GM21723 (cell line): ENCODE data around the gene RPL39L.
"Not testable (repeated sequence)": the region's sequence is repeated elsewhere in the genome, so short reads cannot be mapped to it uniquely, and the experiment has no call there.

Source experiments
- ATAC-seq: cut with Tn5 transposase; IDR thresholded peaks from one replicate; pipeline ENCODE4 v1.9.1; 2021; ENCODE audit warnings: mild to moderate bottlenecking, moderate library complexity; ENCODE audit not compliant: unreplicated experiment

RPL39L gene

DNA sequence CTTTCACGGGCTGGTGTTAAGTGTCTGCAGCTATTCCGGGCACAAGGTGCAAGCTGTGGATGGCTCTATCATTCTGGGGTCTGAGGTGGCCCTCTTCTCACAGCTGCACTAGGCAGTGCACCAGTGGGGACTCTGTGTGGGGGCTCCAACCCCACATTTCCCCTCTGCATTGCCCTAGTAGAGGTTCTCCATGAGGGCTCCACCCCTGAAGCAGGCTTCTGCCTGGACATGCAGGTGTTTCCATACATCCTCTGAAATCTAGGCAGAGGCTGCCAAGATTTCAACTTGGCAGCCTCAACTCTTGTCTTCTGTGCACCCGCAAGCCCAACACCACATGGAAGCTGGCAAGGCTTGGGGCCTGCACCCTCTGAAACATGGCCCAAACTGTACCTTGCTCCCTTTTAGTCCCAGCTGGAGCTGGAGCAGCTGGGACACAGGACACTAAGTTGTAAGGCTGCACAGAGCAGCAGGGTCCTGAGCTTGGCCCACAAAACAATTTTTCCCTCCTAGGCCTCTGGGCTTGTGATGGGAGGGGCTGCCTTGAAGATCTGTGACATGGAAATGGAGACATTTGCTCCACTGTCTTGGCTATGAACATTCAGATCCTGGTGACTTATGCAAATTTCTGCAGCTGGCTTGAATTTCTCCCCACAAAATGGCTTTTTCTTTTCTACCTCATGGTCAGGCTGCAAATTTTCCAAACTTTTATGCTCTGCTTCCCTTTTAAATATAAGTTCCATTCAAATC lies 6.0 kb upstream of the RPL39L start:
- no peak for ATAC-seq

DNA sequence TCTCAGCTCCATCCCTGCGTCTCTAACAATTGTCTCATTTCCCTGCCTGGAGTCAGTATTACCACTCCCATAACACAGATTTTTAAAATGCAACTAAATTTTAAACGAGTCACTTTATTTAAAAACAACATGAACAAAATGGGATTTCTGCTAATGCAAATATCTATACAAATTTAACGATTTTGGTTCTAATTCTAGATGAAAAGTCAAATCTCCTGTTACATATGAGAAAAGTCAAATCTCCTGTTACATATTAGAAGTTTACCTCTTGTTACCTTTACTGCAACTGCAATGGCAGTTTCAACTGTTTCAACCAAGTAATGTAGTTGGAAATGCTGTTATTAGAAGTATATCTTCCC lies 578 bp upstream of the RPL39L start:
- no peak for ATAC-seq

- ATAC-seq, result no peak
Observed at GRCh38 chr3:187136936-187137335, 2.4 kb downstream of the RPL39L start.

GRCh38 chr3:187136337-187136736 lies 3.0 kb downstream of the RPL39L start:
- ATAC-seq, result no peak

- not testable (repeated sequence) for ATAC-seq
Observed at GRCh38 chr3:187135172-187135690, 4.1 kb downstream of the RPL39L start.

DNA sequence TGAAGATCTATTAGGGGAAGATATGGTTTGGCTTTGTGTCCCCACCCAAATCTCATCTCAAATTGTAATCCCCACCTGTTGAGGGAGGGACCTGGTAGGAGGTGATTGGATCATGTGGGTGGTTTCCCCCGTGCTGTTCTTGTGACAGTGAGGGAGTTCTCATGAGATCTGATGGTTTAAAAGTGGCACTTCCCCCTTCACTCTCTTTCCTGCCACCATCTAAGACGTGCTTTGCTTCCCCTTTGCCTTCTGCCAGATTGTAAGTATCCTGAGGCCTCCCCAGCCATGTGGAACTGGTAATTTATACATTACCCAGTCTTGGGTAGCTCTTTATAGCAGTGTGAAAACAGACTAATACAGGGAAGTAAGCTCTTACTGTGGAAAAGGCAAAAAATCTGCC lies 6.1 kb downstream of the RPL39L start:
- not testable (repeated sequence) for ATAC-seq

GRCh38 chr3:187132666-187133065 lies 6.6 kb downstream of the RPL39L start:
- no peak for ATAC-seq

DNA sequence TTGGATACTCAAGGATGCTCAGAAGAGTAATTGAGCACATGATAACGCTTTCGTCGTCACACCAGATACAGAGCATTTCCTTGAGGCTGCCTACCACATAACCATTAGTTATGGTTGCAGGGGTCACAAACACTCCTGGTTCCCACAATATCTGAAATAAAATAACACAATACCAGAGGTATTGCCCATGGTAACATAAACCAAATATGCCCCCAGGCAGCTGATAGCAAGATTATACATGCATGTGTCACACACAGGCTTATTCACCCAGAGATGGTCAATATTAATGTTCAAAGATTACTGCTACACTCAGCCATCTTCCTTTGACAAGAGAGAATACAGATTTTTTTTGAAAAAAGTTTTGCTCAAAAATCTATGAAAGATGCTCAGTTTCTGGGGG lies 7.3 kb downstream of the RPL39L start:
- ATAC-seq, result no peak

- ATAC-seq, result peak; percentile 83
Observed at GRCh38 chr3:187130346-187131066, 8.8 kb downstream of the RPL39L start.

DNA sequence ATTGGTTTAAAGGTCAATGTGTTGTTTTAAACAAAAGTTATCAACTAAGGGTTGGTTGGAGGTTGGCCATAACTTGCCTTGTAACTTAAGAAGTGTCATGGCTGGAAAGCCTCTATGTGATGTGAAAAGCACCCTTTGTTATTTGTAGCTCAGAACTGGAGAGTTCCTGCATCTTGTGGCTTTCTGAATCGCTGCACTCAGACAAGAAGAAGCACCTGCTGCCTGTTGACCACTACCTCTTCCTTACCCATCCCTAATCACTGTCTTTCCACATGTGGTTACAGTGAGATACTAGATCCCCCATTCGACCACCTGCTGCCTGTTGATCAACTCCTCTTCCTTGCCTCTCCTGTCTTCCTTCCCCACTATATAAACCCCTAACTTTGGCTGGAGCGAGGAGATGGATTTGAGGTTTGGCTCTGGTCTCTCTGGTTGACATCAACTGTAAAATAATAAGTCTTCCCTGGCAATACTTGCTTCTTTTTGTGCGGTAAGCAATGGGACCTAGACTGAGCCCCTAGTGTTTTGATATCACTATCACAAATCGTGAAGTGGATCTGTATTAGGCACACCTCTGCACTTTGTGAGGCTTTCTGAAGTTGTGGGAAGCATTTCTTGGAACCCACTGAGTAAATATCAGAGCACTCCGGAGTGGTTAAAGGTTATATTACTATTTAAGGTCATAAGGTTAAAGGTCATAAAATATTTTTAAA lies 13.8 kb downstream of the RPL39L start:
- peak; percentile 92 for ATAC-seq

DNA sequence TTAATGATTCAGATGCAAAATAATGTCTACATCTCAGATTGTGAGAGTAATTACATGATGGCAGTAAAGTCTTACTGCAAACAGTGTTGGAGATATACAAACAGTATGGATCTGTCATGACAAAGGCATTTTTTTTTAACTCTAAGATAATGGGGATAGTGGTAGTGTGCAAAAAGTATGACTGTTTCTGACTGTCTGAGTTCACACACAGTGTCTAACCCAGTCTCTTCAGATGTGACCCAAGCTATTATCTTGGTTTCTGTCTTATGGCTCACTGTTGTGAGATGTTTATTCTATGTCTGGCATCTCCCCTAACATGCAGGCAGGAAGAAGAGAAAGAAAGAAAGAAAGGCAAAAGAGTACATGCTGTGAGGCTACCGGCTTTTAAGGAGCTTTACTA lies 17.0 kb downstream of the RPL39L start:
- ATAC-seq, result no peak

DNA sequence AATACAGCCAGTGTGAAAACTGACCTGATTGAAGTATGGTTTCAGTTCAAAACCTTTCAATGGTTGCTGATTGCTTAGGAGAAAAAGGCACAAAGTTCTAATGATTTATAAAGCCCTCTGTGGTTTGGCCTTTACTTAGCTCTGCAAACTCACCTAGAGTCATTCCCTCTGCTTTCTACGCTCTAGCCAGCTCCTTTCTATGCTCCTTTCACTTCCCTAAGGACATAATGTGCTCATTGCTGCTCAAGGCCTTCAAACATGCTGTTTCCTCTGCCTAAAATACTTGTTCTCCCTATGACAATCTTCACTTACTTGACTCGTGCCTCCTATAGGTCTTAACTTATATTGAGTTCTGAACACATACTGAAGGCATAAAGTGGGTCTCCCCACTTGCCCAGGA lies 19.0 kb downstream of the RPL39L start:
- no peak for ATAC-seq

GRCh38 chr3:187114511-187114910 lies 24.8 kb downstream of the RPL39L start:
- ATAC-seq, result no peak

- ATAC-seq, result no peak
Observed at GRCh38 chr3:187112934-187113793, 26.1 kb downstream of the RPL39L start.

DNA sequence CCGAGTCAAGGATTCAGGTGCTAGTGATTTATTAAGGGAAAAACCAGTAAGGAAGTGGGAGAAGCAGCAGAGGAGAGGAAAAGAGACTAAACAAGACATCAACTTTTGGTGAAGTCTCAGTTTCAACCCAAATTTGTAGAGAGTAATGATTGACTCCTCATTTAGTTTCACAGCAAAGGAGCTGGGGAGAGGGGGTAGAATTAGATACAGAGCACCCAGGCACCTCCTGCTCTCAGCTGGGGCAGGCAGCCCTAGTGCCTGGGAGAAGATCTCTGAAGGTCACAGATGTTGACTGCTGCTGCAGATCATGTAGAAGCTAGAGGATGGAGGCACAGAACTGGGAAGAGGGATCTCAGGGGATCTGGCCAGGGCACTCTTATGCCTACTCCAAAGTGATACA lies 29.1 kb downstream of the RPL39L start:
- no peak for ATAC-seq

GRCh38 chr3:187107989-187108388 lies 31.3 kb downstream of the RPL39L start:
- ATAC-seq, result no peak

DNA sequence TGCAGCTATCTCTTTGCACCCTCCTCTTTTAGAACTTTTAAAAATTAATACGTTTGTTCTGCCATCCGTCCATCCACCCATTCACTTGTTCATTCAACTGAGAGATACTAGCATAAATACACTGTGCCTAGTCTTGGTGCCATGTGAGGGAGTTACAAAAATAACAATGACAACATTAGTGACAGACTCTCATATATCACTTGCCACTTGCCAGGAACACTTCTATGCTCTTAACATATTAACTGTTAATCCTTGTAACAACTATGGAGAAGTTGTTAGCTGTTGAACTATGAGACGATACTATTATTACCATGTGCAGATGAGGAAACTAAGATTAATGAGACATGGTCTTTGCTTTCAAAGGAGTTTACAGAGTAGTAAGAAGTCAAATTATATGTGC lies 33.6 kb downstream of the RPL39L start:
- no peak for ATAC-seq

- ATAC-seq, result no peak
Observed at GRCh38 chr3:187104933-187105332, 34.4 kb downstream of the RPL39L start.

DNA sequence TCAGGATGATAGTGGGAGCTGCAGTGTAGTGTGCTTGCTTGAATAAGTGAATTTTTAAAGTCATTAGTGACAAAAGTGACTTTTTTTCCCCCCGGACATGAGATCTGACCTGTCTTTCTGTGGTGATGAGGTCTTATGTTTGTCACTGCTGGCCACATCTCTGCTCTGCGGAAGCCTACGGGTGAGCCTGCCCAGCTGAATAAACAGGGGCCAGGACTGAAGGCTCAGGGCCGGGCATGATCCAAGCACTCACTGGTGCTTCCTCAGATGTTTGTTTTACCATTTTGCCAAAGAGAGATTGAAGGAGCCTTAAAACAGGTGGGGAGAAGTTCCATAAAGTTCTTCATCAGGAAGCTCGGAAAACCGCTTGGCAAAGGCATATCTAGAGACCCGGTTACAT lies 35.0 kb downstream of the RPL39L start:
- ATAC-seq, result no peak

- ATAC-seq, result no peak
Observed at GRCh38 chr3:187103251-187103650, 36.0 kb downstream of the RPL39L start.
